Thyroid gland (tissue), 4 donors: Measurements from ENCODE around the gene FGF22. TPM values are rescaled to one million over a fixed set of nuclear protein-coding genes. Genes with fewer than 3 reads are reported as not detected.

Source experiments
- DNase-seq, 2 donors: peaks; one replicate each; pipeline ENCODE4 v3.0.0-alpha.2; 2019
- H3K27ac ChIP-seq, 3 donors: fragments of 200-600 bp; sonication (generic); 1 replicate in 2 of 3; 2 replicates in 1 of 3; pipeline ENCODE4 v1.5.1; 2016 to 2019; ENCODE audit warnings: mild to moderate bottlenecking in 1 of 3, moderate library complexity in 1 of 3
- H3K27me3 ChIP-seq: fragments of 200-600 bp; sonication (generic); one replicate; pipeline ENCODE4 v1.5.1; 2019
- H3K36me3 ChIP-seq, 2 donors: fragments of 200-600 bp; sonication (generic); one replicate each; pipeline ENCODE4 v1.5.1; 2016 to 2019
- H3K4me1 ChIP-seq, 2 donors: fragments of 200-600 bp; sonication (generic); one replicate each; pipeline ENCODE4 v1.5.1; 2017 to 2019
- H3K4me3 ChIP-seq, 3 donors: fragments of 200-600 bp; sonication (generic); replicated peaks in 1 of 3; 1 replicate in 2 of 3; 2 replicates in 1 of 3; pipeline ENCODE4 v1.5.1; 2016; ENCODE audit warnings: mild to moderate bottlenecking in 1 of 3
- H3K9me3 ChIP-seq: fragments of 200-600 bp; sonication (generic); one replicate; pipeline ENCODE4 v1.5.1; 2017
- CTCF ChIP-seq, 6 experiments: fragments of 200-600 bp in 3 of 6; fragments of 450-650 bp in 3 of 6; sonication (generic) in 3 of 6; IDR thresholded peaks; one replicate each; pipeline ENCODE4 v1.5.1; 2016 to 2019; ENCODE audit warnings: antibody characterized with exemption in 6 of 6, mild to moderate bottlenecking in 2 of 6, inconsistent platforms in 1 of 6, moderate library complexity in 1 of 6
- POLR2A ChIP-seq, 2 donors: fragments of 450-650 bp; IDR thresholded peaks; one replicate each; pipeline ENCODE4 v1.6.1; 2017; ENCODE audit warnings: antibody characterized with exemption in 2 of 2, mild to moderate bottlenecking in 2 of 2, moderate library complexity in 1 of 2
- WGBS, 2 donors: methylation state at CpG; one replicate each; pipeline ENCODE4 v1.1.5; 2017; 5-methylcytosine and 5-hydroxymethylcytosine counted together
- intact Hi-C: fragments of 100-400 bp; cut with DNase I; formaldehyde crosslinking; loops from one replicate; pipeline ENCODE4 v1.15.1; 2023
- total RNA-seq, 4 donors: library from RNA; depleted of rRNA; stranded (reverse); fragments of >200 nt; gene quantifications; one replicate each; pipeline ENCODE4 v1.2.3, GENCODE V29; 2016

The FGF22 gene
- total RNA-seq, 4 donors from 2014 or later: not detected

- peaks cover 28 to 34% of the 10 kb centered on the region in 2 donors for H3K36me3 ChIP-seq
- H3K4me3 ChIP-seq: no peak overlapping the region
- DNase-seq: no peak
- 92 to 94% methylated on average over 9 to 14 of the region's 14 CpGs for WGBS, 2 donors
- no peaks in the 10 kb centered on the region for H3K9me3 ChIP-seq
- no peak for TF ChIP-seq CTCF (IDR thresholded peaks at IDR 0.05)
- TF ChIP-seq POLR2A (IDR thresholded peaks at IDR 0.05): no peak
- no peaks in the 10 kb centered on the region for H3K27me3 ChIP-seq
- peaks cover 2 to 3% of the 10 kb centered on the region in 2 donors for H3K4me1 ChIP-seq
- no peak overlapping the region for H3K27ac ChIP-seq
- intact Hi-C loops: no loop called here
Measured at GRCh38 chr19:644789-645188, 5.1 kb downstream of the FGF22 start.

- Histone ChIP-seq H3K27me3 (no peaks in the 10 kb centered on the region), H3K4me1 (no peaks in the 10 kb centered on the region), H3K36me3 (peaks cover 34 to 43% of the 10 kb centered on the region in 2 donors), H3K9me3 (no peaks in the 10 kb centered on the region), H3K4me3 (no peak overlapping the region), H3K27ac (no peak overlapping the region)
- no peak for TF ChIP-seq CTCF (IDR thresholded peaks at IDR 0.05)
- DNase-seq: no peak
- 94% methylated on average over 47 to 60 of the region's 62 CpGs for WGBS, 2 donors
- intact Hi-C loops: no loop called here
Measured at GRCh38 chr19:645912-646778, 6.5 kb downstream of the FGF22 start.

DNA sequence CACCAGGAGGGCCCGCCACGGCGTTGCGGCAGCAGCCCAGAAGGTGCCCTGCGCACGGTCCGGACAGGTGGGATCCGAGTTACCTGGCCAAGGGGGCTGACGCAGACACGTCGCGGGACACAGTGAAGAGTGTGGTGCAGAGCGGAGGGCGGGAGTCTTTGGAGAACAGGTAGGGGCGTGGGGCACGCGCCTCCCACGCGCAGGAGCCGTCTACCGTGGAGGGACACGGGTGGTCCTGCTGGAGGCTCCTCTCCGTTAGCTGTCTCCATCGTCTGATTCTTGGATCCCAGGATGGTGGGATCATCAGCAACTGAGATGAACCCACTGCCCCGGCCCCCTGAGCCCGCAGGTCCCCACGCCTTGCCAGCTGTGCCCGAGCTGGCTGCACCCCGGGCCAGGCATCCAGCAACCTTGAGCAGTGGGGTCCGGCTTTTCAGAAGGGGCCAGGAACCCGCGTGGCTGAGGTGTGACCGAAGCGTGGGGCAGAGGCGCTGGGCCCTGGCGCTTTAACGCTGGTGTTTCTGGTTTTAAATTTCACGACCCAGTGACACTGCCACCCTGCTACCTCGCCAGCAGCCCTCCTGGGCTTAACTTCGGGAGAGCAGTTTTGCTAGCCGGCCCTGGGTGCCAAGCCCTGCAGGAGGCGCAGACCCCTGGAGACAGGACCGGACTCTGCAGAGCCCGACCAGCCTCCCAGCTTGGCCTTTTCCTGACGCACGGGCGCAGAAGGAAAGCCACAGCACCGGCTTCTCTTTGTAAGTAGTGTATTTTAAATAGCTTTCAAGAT, 7.3 kb downstream of the FGF22 start:
- H3K9me3 ChIP-seq: no peaks in the 10 kb centered on the region
- peaks cover 37 to 48% of the 10 kb centered on the region in 2 donors for H3K36me3 ChIP-seq
- no peaks in the 10 kb centered on the region for H3K4me1 ChIP-seq
- 92 to 96% methylated on average over 33 to 48 of the region's 48 CpGs for WGBS, 2 donors
- TF ChIP-seq POLR2A (IDR thresholded peaks at IDR 0.05): no peak
- TF ChIP-seq CTCF (IDR thresholded peaks at IDR 0.05): no peak
- H3K4me3 ChIP-seq: no peak overlapping the region
- no peaks in the 10 kb centered on the region for H3K27me3 ChIP-seq
- intact Hi-C loops: no loop called here
- no peak overlapping the region for H3K27ac ChIP-seq
- DNase-seq: no peak

- 93 to 95% methylated on average over 42 to 51 of the region's 52 CpGs for WGBS, 2 donors
- intact Hi-C loops: no loop called here
- DNase-seq: no peak
- Histone ChIP-seq H3K4me3 (no peak overlapping the region), H3K9me3 (no peaks in the 10 kb centered on the region), H3K36me3 (peaks cover 37 to 48% of the 10 kb centered on the region in 2 donors), H3K27me3 (no peaks in the 10 kb centered on the region), H3K27ac (no peak overlapping the region), H3K4me1 (no peaks in the 10 kb centered on the region)
- TF ChIP-seq CTCF (IDR thresholded peaks at IDR 0.05) (no peak), POLR2A (IDR thresholded peaks at IDR 0.05) (no peak)
Measured at GRCh38 chr19:647566-648284, 8.0 kb downstream of the FGF22 start.
